ENCODE measurements around the gene RNF217. TPM values are rescaled to one million over a fixed set of nuclear protein-coding genes. Genes with fewer than 3 reads are reported as not detected.

The RNF217 gene
- total RNA-seq, 4 donors from 2014 or later = 26.2 to 32.2 (median 28.8) TPM

DNA sequence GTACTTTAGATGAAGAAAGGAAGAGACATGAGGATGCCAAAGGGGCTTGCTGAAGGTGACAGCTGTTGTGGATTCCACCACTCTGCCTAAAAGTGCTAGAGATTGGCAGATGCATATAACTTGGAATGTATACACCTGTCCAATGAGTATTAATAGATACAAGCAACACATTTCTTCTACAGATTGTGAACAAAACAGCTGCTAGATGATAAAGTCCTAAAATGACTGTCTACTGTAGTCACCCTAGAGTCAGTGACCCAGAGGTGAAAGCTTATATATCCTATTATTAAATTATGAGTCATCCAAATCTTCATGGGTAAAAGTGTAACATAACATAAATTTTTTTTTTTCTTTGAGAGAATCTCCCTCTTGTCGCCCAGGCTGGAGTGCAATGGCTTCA is 5.2 kb downstream of the RNF217 start:
- H3K4me1 ChIP-seq = peaks cover 0 to 61% (median 21%) of the 10 kb centered on the region in 3 donors
- 83% methylated on average over 1 of the region's 1 CpG; no CpG with 5 or more reads in 1 of the 2 donors for WGBS, 2 donors (ENCODE audit: low coverage in 1 of 2)
- no peak overlapping the region for H3K27ac ChIP-seq

DNA sequence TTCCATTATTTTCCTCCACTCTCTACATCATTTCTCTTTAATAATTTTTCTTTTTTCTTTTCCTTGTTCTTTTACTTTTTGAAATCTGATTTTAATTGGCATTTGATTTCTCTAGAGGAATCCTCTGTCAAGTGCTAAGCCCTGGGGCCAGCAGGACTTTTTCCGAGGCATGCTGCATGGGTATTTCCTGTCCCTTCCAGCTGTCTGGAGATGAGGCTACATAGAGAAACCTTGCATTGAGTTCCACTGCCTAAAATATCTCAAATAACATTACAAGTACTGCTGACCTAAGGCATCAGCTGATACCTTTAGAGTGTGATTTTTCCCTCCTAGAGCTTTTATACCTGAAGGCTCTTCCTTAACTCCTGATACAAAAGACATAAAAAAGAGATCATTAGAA is 6.2 kb downstream of the RNF217 start:
- no peak for ATAC-seq
- no peaks in the 10 kb centered on the region for H3K9me3 ChIP-seq
- H3K4me3 ChIP-seq = no peak overlapping the region
- H3K27ac ChIP-seq = no peak overlapping the region
- TF ChIP-seq, protein P1, sequence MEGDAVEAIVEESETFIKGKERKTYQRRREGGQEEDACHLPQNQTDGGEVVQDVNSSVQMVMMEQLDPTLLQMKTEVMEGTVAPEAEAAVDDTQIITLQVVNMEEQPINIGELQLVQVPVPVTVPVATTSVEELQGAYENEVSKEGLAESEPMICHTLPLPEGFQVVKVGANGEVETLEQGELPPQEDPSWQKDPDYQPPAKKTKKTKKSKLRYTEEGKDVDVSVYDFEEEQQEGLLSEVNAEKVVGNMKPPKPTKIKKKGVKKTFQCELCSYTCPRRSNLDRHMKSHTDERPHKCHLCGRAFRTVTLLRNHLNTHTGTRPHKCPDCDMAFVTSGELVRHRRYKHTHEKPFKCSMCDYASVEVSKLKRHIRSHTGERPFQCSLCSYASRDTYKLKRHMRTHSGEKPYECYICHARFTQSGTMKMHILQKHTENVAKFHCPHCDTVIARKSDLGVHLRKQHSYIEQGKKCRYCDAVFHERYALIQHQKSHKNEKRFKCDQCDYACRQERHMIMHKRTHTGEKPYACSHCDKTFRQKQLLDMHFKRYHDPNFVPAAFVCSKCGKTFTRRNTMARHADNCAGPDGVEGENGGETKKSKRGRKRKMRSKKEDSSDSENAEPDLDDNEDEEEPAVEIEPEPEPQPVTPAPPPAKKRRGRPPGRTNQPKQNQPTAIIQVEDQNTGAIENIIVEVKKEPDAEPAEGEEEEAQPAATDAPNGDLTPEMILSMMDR (IDR thresholded peaks at IDR 0.05) = no peak
- no peak for TF ChIP-seq POLR2AphosphoS5 (IDR thresholded peaks at IDR 0.05)
- H3K36me3 ChIP-seq = peaks cover 0 to 27% of the 10 kb centered on the region in 2 donors
- H3K4me1 ChIP-seq = peaks cover 0 to 61% (median 21%) of the 10 kb centered on the region in 3 donors
- no peaks in the 10 kb centered on the region for H3K27me3 ChIP-seq
- WGBS, 2 donors (ENCODE audit: low coverage in 1 of 2) = 50% methylated on average over 1 of the region's 1 CpG; no CpG with 5 or more reads in 1 of the 2 donors

More for the DNA sequence above, 5.2 kb downstream of the RNF217 start:
- Histone ChIP-seq H3K9me3 (no peaks in the 10 kb centered on the region), H3K4me3 (no peak overlapping the region), H3K27me3 (no peaks in the 10 kb centered on the region), H3K36me3 (peaks cover 0 to 19% of the 10 kb centered on the region in 2 donors)
- TF ChIP-seq POLR2A (IDR thresholded peaks at IDR 0.05) (no peak), POLR2AphosphoS5 (IDR thresholded peaks at IDR 0.05) (no peak), EP300 (IDR thresholded peaks at IDR 0.05) (no peak)
- TF ChIP-seq, protein P1 (IDR thresholded peaks at IDR 0.05) = no peak
- no peak for ATAC-seq

DNA sequence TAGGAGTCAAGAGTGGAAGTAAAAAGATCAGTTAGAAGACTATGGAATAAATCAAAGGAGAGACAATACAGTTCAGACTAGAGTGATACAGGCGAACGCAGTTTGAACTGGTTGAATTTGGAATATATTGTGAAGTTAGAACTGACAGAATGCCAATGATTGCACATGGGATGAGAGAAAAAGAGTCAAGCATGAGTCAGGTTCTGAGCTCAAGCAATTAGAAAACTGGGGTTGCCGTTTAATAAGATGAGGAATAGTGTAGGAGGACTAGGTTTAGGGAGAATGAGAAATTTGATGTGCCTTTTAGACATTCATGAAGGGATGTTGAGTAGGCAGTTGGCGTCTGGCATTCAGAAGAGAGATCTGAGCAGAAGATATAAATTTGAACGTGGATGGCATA is 8.0 kb downstream of the RNF217 start:
- WGBS, 2 donors (ENCODE audit: low coverage in 1 of 2) = 83 to 96% methylated on average over 5 of the region's 5 CpGs
- H3K4me1 ChIP-seq = peaks cover 0 to 48% (median 14%) of the 10 kb centered on the region in 3 donors
- no peaks in the 10 kb centered on the region for H3K27me3 ChIP-seq
- no peak overlapping the region for H3K4me3 ChIP-seq
- peaks cover 0 to 33% of the 10 kb centered on the region in 2 donors for H3K36me3 ChIP-seq
- TF ChIP-seq EP300 (IDR thresholded peaks at IDR 0.05) (no peak), POLR2AphosphoS5 (IDR thresholded peaks at IDR 0.05) (no peak), POLR2A (IDR thresholded peaks at IDR 0.05) (no peak)
- TF ChIP-seq, protein P1 (IDR thresholded peaks at IDR 0.05) = no peak
- no peak overlapping the region for H3K27ac ChIP-seq
- H3K9me3 ChIP-seq = no peaks in the 10 kb centered on the region
- ATAC-seq = no peak

DNA sequence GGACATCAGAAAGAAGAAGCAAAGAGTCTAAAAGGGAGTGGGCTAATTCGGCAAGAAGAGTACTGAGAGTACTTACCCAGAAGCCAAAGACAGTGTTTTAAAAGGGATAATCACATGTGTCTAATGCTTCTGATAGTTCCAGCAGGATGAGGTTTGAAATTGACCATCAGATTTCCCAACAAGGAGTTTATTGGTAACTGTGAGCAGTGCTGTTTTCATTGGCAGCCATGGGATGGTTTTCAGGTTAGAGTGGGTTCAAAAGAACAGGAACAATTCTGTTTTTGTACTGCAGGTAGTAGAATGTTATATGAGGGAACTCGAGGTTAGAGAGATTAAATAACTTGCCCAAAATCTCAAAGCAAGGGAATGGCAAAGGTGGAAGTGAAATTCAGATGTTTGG is 8.5 kb downstream of the RNF217 start:
- no peak for ATAC-seq
- WGBS, 2 donors (ENCODE audit: low coverage in 1 of 2) = 93 to 94% methylated on average over 2 of the region's 2 CpGs
- Histone ChIP-seq H3K27me3 (no peaks in the 10 kb centered on the region), H3K36me3 (peaks cover 0 to 33% of the 10 kb centered on the region in 2 donors), H3K27ac (no peak overlapping the region), H3K4me1 (peaks cover 0 to 43% (median 10%) of the 10 kb centered on the region in 3 donors), H3K9me3 (no peaks in the 10 kb centered on the region), H3K4me3 (no peak overlapping the region)
- TF ChIP-seq EP300 (IDR thresholded peaks at IDR 0.05) (no peak), POLR2A (IDR thresholded peaks at IDR 0.05) (no peak), POLR2AphosphoS5 (IDR thresholded peaks at IDR 0.05) (no peak)
- TF ChIP-seq, protein P1 (IDR thresholded peaks at IDR 0.05) = no peak

DNA sequence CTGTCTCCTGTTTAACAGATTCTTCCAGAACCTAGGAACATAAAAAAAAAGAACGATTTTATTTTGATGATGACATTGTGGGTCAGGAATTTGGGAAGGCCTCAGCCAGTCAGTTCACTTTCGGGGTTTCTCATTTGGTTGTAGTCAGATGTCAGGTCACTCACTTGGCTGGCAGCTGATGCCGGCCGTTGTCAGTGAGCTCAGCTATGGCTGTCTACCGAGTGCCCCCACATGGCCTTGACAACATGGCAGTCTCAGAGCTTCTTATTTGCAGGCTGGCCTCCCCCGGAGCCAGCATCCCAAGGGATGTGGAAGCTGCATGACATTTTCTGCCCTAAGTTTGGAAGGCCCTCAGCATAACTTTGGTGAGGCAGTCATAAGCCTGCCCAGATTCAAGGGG is 11.5 kb downstream of the RNF217 start:
- Histone ChIP-seq H3K27ac (no peak overlapping the region), H3K36me3 (peaks cover 0 to 39% of the 10 kb centered on the region in 2 donors), H3K4me3 (no peak overlapping the region), H3K4me1 (peaks cover 0 to 13% (median 0%) of the 10 kb centered on the region in 3 donors), H3K9me3 (peaks cover 0 to 7% (median 0%) of the 10 kb centered on the region in 3 donors), H3K27me3 (no peaks in the 10 kb centered on the region)
- ATAC-seq = no peak
- 86% methylated on average over 6 of the region's 6 CpGs; no CpG with 5 or more reads in 1 of the 2 donors for WGBS, 2 donors (ENCODE audit: low coverage in 1 of 2)
- no peak for TF ChIP-seq EP300 (IDR thresholded peaks at IDR 0.05)
- TF ChIP-seq, protein P1 (IDR thresholded peaks at IDR 0.05) = no peak
- TF ChIP-seq POLR2A (IDR thresholded peaks at IDR 0.05) = no peak
- no peak for TF ChIP-seq POLR2AphosphoS5 (IDR thresholded peaks at IDR 0.05)
